Measurements from ENCODE around the gene EYS.
A peak's percentile ranks its signal among the peaks of the same experiment; 100 is the strongest.
"Not testable (repeated sequence)": the region's sequence is repeated elsewhere in the genome, so short reads cannot be mapped to it uniquely, and the experiment has no call there.

EYS gene

DNA sequence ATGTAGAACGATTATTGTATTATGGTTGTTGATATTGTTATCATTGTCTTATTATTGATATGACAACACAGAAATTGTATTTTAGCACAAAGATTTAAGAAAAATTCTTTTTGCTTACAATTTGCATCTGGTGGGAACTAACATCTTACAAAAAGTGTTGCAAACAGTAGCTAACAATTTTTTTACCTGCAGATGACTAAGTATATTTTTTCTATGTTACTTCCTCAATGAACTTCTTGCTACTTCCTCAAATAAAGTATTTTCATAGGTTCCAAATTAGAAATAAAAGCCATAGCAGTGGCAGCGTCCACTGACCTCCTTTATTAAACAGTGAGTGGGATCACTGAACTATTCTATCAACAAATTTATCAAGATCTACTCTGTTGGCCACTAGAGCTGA lies 1224.4 kb downstream of the EYS start:
- no peaks in the 10 kb centered on the region for H3K27me3 ChIP-seq (ENCODE audit: insufficient read depth, poor library complexity, severe bottlenecking)
- no peak for TF ChIP-seq CTCF (IDR thresholded peaks at IDR 0.05; ENCODE audit: poor library complexity, severe bottlenecking)
- no peak overlapping the region for H3K4me3 ChIP-seq (ENCODE audit: severe bottlenecking)
- no peak for ATAC-seq (ENCODE audit: low read depth)
- no peaks in the 10 kb centered on the region for H3K4me1 ChIP-seq (ENCODE audit: insufficient read depth, poor library complexity, severe bottlenecking)
- no peaks in the 10 kb centered on the region for H3K36me3 ChIP-seq (ENCODE audit: low read depth)
- no peak overlapping the region for H3K27ac ChIP-seq (ENCODE audit: poor library complexity, severe bottlenecking)
- no peaks in the 10 kb centered on the region for H3K9me3 ChIP-seq (ENCODE audit: severe bottlenecking)
- DNase-seq (ENCODE audit: low spot score): no peak

GRCh38 chr6:64479134-64479533 lies 1227.9 kb downstream of the EYS start:
- H3K4me1 ChIP-seq (ENCODE audit: insufficient read depth, poor library complexity, severe bottlenecking): no peaks in the 10 kb centered on the region
- no peak overlapping the region for H3K27ac ChIP-seq (ENCODE audit: poor library complexity, severe bottlenecking)
- TF ChIP-seq CTCF (IDR thresholded peaks at IDR 0.05; ENCODE audit: poor library complexity, severe bottlenecking): no peak
- H3K4me3 ChIP-seq (ENCODE audit: severe bottlenecking): no peak overlapping the region
- ATAC-seq (ENCODE audit: low read depth) (no peak), DNase-seq (ENCODE audit: low spot score) (no peak)
- H3K9me3 ChIP-seq (ENCODE audit: severe bottlenecking): no peaks in the 10 kb centered on the region
- no peaks in the 10 kb centered on the region for H3K27me3 ChIP-seq (ENCODE audit: insufficient read depth, poor library complexity, severe bottlenecking)
- no peaks in the 10 kb centered on the region for H3K36me3 ChIP-seq (ENCODE audit: low read depth)

DNA sequence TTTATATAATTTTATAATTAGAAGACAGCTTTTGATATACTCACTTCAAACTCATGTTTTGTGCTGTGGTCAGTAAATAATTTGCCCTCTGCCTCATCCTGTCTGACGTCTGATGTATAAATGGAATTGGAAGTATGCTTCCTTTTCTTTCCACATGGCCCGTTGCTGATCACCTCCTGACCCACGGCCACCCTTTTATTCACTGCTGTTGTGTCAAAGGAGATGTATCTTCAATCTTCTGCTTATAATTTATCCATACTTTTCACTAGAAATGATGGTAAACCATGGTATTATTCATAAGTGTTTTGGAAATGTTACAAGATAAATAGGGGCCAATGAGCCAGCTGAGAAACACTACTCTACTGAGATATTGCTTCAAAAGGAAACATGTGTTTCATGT lies 1229.6 kb downstream of the EYS start:
- H3K4me3 ChIP-seq (ENCODE audit: severe bottlenecking): no peak overlapping the region
- ATAC-seq (ENCODE audit: low read depth): no peak
- no peaks in the 10 kb centered on the region for H3K4me1 ChIP-seq (ENCODE audit: insufficient read depth, poor library complexity, severe bottlenecking)
- H3K36me3 ChIP-seq (ENCODE audit: low read depth): no peaks in the 10 kb centered on the region
- H3K9me3 ChIP-seq (ENCODE audit: severe bottlenecking): no peaks in the 10 kb centered on the region
- no peak for TF ChIP-seq CTCF (IDR thresholded peaks at IDR 0.05; ENCODE audit: poor library complexity, severe bottlenecking)
- no peak overlapping the region for H3K27ac ChIP-seq (ENCODE audit: poor library complexity, severe bottlenecking)
- no peak for DNase-seq (ENCODE audit: low spot score)
- no peaks in the 10 kb centered on the region for H3K27me3 ChIP-seq (ENCODE audit: insufficient read depth, poor library complexity, severe bottlenecking)

DNA sequence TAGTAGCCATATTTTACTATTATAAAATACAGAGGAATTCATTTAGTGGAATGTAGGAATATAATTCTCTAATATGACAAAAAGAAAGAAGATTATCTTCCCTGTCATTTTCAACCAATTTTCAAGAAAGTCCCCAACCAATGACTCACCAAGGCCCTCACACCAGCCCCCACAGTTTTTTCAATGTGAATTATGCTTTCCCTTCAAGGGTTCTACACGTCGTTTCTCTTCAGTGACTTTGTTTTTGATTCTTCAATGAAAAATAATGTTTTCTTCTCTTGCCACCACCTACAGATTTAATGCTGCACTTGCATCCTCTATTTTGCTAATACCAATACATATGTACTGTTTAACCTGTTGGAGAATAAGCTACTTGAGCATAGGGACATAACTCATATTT lies 1230.1 kb downstream of the EYS start:
- Histone ChIP-seq H3K27me3 (ENCODE audit: insufficient read depth, poor library complexity, severe bottlenecking) (no peaks in the 10 kb centered on the region), H3K27ac (ENCODE audit: poor library complexity, severe bottlenecking) (no peak overlapping the region), H3K9me3 (ENCODE audit: severe bottlenecking) (no peaks in the 10 kb centered on the region), H3K4me1 (ENCODE audit: insufficient read depth, poor library complexity, severe bottlenecking) (no peaks in the 10 kb centered on the region), H3K36me3 (ENCODE audit: low read depth) (no peaks in the 10 kb centered on the region), H3K4me3 (ENCODE audit: severe bottlenecking) (no peak overlapping the region)
- no peak for DNase-seq (ENCODE audit: low spot score)
- no peak for ATAC-seq (ENCODE audit: low read depth)
- TF ChIP-seq CTCF (IDR thresholded peaks at IDR 0.05; ENCODE audit: poor library complexity, severe bottlenecking): no peak

- not testable (repeated sequence) for ATAC-seq (ENCODE audit: low read depth); H3K27me3 ChIP-seq (ENCODE audit: insufficient read depth, poor library complexity, severe bottlenecking); H3K9me3 ChIP-seq (ENCODE audit: severe bottlenecking); DNase-seq (ENCODE audit: low spot score); H3K27ac ChIP-seq (ENCODE audit: poor library complexity, severe bottlenecking); H3K4me3 ChIP-seq (ENCODE audit: severe bottlenecking); H3K36me3 ChIP-seq (ENCODE audit: low read depth); H3K4me1 ChIP-seq (ENCODE audit: insufficient read depth, poor library complexity, severe bottlenecking)
- TF ChIP-seq CTCF (IDR thresholded peaks at IDR 0.05; ENCODE audit: poor library complexity, severe bottlenecking): peak; percentile 63
Observed at GRCh38 chr6:64469405-64469804, 1237.6 kb downstream of the EYS start.

Measured in RWPE2 (cell line).